ENCODE data around the gene RPL11. TPM values are rescaled to one million over a fixed set of nuclear protein-coding genes. Genes with fewer than 3 reads are reported as not detected.

RPL11 gene
- total and polyA plus RNA-seq, 12 donors = 577 to 2,166 (median 635) TPM

- Histone ChIP-seq H3K4me1 (peaks cover 0 to 27% (median 4%) of the 10 kb centered on the region in 9 donors), H3K36me3 (peaks cover 0 to 92% (median 47%) of the 10 kb centered on the region in 9 donors), H3K4me3 (no peak overlapping the region), H3K27ac (no peak overlapping the region), H3K27me3 (no peaks in the 10 kb centered on the region), H3K9me3 (no peaks in the 10 kb centered on the region)
- TF ChIP-seq CTCF (IDR thresholded peaks at IDR 0.05) = no peak
- WGBS, 2 donors = 69 to 72% methylated on average over 5 of the region's 5 CpGs
- DNase-seq (no peak), ATAC-seq (peak in 1 of 8 donors; percentile 51)
- intact Hi-C loops (cut with DNase I) = no loop called here
Measured at GRCh38 chr1:23701996-23702395, 10.4 kb downstream of the RPL11 start.

GRCh38 chr1:23704834-23705495 lies 13.4 kb downstream of the RPL11 start:
- H3K4me1 ChIP-seq = peaks cover 0 to 8% (median 0%) of the 10 kb centered on the region in 9 donors
- intact Hi-C loops (cut with DNase I) = no loop called here
- ATAC-seq = no peak
- no peaks in the 10 kb centered on the region for H3K27me3 ChIP-seq
- 78 to 81% methylated on average over 6 of the region's 6 CpGs for WGBS, 2 donors
- peaks cover 0 to 62% (median 25%) of the 10 kb centered on the region in 9 donors for H3K36me3 ChIP-seq
- DNase-seq = no peak
- H3K27ac ChIP-seq = no peak overlapping the region
- no peak for TF ChIP-seq CTCF (IDR thresholded peaks at IDR 0.05)
- H3K4me3 ChIP-seq = no peak overlapping the region
- no peaks in the 10 kb centered on the region for H3K9me3 ChIP-seq

GRCh38 chr1:23709229-23709628 lies 17.6 kb downstream of the RPL11 start:
- intact Hi-C loops (cut with DNase I) = no loop called here
- ATAC-seq (no peak), DNase-seq (no peak)
- Histone ChIP-seq H3K9me3 (no peaks in the 10 kb centered on the region), H3K36me3 (peaks cover 0 to 42% (median 9%) of the 10 kb centered on the region in 9 donors), H3K4me3 (no peak overlapping the region), H3K27ac (no peak overlapping the region), H3K4me1 (no peaks in the 10 kb centered on the region), H3K27me3 (no peaks in the 10 kb centered on the region)
- no peak for TF ChIP-seq CTCF (IDR thresholded peaks at IDR 0.05)
- WGBS, 2 donors = 91 to 93% methylated on average over 4 of the region's 4 CpGs

GRCh38 chr1:23718482-23718881 lies 26.9 kb downstream of the RPL11 start:
- peak in 6 of 9 donors; percentile 14 to 45 (median 26) for TF ChIP-seq CTCF (IDR thresholded peaks at IDR 0.05)
- intact Hi-C loops (cut with DNase I) = no loop called here
- no peak overlapping the region for H3K27ac ChIP-seq
- no peak overlapping the region for H3K4me3 ChIP-seq
- peaks cover 0 to 4% (median 0%) of the 10 kb centered on the region in 9 donors for H3K36me3 ChIP-seq
- H3K9me3 ChIP-seq = no peaks in the 10 kb centered on the region
- ATAC-seq (no peak), DNase-seq (no peak)
- no peaks in the 10 kb centered on the region for H3K27me3 ChIP-seq
- H3K4me1 ChIP-seq = peaks cover 0 to 14% (median 2%) of the 10 kb centered on the region in 9 donors
- WGBS, 2 donors = 75 to 83% methylated on average over 3 of the region's 3 CpGs

Data from heart right ventricle (tissue), 16 donors.